Measurements from ENCODE around the gene CAPN5. TPM values are rescaled to one million over a fixed set of nuclear protein-coding genes. Genes with fewer than 3 reads are reported as not detected.

CAPN5 gene
- total RNA-seq, 1 donor from 2014 or later: 6.5 TPM

DNA sequence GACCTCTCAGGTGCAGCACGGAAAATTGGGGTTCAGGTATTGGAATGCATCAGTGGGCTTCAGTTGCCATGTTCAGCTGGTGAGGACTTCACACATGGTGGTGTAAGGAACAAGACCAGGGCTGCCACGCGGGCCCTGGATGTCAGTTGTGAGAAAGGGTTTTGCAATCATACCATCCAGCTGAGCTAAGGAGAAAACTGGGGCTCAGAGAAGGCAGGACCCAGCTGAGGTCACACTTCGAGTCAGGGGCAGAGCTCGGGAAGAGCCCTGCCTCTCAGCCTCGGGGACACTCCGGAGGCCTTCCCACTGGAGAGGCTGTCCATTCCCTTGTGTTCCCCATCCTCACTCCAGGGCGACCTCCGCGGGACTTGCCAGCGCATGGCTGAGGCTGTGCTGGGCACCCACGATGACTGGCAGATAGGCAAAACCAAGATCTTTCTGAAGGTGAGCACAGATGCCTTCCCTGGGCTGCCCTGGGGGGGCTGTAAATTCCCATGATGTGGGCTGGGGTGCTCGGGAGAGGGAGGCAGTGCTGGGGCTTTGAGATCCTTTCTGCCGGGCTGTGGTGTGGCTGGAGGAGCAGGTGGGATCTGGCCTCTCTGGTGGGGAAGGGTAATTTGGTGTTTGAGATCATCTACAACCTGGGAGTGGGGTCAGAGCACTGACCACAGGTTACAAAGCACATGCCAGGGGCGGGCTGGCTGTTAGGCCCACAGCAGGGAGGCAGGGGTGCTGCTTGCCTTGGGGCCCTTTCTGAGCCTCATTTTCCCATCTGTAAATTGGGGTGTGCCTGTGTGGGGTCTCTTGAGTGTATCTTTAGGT is 108.5 kb downstream of the CAPN5 start:
- DNase-seq: no peak
- H3K4me3 ChIP-seq: no peak overlapping the region
- intact Hi-C loops (cut with DNase I): no loop called here
- H3K9me3 ChIP-seq: no peaks in the 10 kb centered on the region
- no peak for TF ChIP-seq CTCF (IDR thresholded peaks at IDR 0.05)
- H3K4me1 ChIP-seq: no peaks in the 10 kb centered on the region
- no peaks in the 10 kb centered on the region for H3K36me3 ChIP-seq
- ATAC-seq: peak; percentile 2
- H3K27me3 ChIP-seq: no peaks in the 10 kb centered on the region
- H3K27ac ChIP-seq: peak overlapping the region; percentile 47

Other genes starting within 250 kb of the CAPN5 start
- 42.2 TPM for gene ACER3, start 206.1 kb upstream of the CAPN5 start, total RNA-seq
- gene B3GNT6, start 32.6 kb upstream of the CAPN5 start, total RNA-seq: not detected
- gene OMP, start 35.9 kb downstream of the CAPN5 start, total RNA-seq: not detected
- gene MYO7A, start 61.3 kb downstream of the CAPN5 start, total RNA-seq: 3.6 TPM
- gene GDPD4, start 234.7 kb downstream of the CAPN5 start, total RNA-seq: not detected